Activated CD4-positive, alpha-beta T cell treated with anti-CD3 and anti-CD28 coated beads, Interleukin-2, amount 50 U/mL, for 1 hour (primary cell): ENCODE measurements around the gene TRIM71.
"Not testable (repeated sequence)": the region's sequence is repeated elsewhere in the genome, so short reads cannot be mapped to it uniquely, and the experiment has no call there.

Experiments
- DNase-seq: peaks from one replicate; pipeline ENCODE4 v3.0.0-alpha.2; 2020

TRIM71 gene

GRCh38 chr3:32895701-32896100 is 77.9 kb downstream of the TRIM71 start:
- no peak for DNase-seq

- no peak for DNase-seq
These were observed 78.3 kb downstream of the TRIM71 start for GRCh38 chr3:32896143-32896542.

DNA sequence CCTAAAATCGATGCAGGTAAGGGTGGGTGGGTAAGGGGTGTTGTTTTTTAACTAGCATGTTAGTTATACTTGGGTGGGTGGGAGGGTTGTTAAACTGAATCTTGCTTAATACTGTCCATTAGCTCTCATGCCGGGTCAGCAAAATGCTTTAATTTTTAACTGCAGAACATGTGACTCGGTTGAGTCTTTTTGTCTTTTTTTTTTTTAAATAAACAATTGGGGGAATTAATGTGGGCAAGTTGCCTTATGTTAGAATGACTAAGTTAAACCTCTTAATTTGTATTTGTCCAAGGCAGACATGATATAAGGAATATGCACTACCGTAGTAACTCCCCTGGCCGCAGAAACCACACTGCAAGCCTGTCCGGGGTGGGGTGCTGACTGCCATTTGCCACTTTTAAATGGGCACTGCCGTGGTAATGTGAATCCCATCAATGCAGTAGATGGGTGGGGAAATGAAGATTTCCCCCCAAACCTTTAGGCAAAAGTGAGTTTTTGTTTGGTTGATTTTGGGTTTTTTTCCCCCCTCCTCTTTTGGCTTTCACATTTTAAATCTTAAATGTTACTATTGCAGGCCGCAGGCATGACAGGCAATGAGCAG is 79.3 kb downstream of the TRIM71 start:
- DNase-seq, result no peak

- DNase-seq, result no peak
These were observed 80.3 kb downstream of the TRIM71 start for GRCh38 chr3:32897981-32898623.

DNA sequence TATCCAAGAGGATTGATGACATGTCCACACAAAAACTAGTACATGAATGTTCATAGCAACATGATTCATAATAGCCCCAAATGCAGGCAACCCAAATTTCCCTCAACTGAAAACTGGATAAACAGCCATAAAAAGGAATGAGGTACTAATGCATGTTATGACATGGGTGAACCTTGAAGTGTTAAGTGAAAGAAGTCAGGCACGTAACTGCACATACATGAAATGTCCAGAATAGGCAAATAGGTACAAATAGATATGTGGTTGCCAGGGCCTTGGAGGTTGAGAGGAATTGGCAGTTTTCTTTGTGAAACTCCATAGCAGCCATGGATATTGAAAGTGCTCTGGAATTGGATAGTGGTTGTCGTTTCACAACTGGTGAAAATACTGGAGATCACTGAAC is 81.5 kb downstream of the TRIM71 start:
- no peak for DNase-seq

DNA sequence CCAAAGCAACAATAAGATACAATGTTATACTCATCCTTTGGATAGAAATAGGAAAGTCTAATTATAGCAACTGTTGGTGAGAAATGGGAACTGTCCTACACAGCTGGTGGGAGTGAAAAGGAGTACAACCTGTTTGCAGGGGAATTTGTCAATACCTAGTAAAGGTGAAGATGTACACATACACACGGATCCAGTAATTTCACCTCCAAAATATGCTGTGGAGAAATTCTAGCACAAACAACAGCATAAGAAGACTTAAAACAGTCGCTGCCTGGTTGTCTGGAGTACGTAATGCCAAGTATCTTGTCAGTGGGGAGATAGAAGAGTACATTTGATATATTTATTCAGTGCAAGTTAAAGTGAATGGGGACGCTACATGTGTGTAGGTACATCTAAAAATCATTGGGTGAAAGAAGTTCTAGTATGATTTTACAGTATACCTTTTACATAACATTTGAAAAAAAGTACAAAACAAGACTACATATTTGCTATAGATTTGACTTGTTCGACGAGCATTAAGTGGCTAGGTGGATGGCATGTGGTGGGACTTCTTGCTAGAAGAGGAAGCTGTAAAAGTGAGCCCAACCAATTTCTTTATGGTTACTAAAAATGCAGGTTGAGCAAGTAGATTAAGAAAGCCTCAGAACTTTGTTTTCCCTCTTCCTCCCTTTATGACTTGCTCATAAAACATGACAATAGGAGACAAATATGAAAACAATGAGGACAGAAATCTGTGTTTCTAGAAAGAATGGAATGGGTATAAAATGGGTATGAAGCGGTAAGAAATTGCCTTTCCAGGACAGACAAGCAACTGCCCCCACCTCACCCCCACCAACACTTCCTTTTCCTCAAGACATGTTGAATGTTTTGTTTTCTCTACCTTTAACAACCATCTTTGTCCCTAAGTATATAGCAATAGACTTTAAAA is 83.5 kb downstream of the TRIM71 start:
- no peak for DNase-seq

GRCh38 chr3:32902887-32903371 is 85.1 kb downstream of the TRIM71 start:
- peak; percentile 22 for DNase-seq

DNA sequence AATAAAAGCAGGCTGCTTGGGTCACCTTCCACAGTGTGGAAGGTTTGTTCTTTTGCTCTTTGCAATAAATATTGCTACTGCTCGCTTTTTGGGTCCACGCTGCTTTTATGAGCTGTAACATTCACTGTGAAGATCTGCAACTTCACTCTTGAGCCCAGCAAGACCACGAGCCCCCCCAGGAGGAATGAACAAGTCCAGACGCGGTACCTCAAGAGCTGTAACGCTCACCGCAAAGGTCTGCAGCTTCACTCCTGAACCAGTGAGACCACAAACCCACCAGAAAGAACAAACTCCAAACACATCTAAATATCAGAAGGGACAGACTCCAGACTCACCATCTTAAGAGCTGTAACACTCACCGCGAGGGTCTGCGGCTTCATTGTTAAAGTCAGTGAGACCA is 86.2 kb downstream of the TRIM71 start:
- DNase-seq, result no peak

- no peak for DNase-seq
These were observed 92.2 kb downstream of the TRIM71 start for GRCh38 chr3:32909999-32910398.

- DNase-seq, result no peak
These were observed 93.2 kb downstream of the TRIM71 start for GRCh38 chr3:32910954-32911353.

DNA sequence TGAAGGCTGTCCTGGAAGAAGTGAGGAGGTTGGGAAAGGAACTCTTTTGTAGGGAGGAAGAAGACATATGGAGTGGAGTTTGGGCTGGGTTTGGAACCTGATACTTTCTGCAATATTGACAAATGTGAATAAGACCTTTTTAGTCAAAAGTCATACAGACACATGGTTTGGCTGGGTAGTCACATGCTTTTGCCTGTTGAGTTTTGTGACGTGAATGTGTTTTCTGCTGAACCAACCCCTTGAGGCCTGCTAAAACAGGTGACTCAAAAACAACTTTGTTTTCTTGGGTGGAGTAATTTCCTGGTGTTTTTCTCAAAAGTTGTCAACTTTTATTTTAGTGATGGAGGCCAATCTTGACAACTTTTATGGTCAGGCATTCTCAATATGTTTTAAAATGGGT is 94.2 kb downstream of the TRIM71 start:
- DNase-seq, result no peak

DNA sequence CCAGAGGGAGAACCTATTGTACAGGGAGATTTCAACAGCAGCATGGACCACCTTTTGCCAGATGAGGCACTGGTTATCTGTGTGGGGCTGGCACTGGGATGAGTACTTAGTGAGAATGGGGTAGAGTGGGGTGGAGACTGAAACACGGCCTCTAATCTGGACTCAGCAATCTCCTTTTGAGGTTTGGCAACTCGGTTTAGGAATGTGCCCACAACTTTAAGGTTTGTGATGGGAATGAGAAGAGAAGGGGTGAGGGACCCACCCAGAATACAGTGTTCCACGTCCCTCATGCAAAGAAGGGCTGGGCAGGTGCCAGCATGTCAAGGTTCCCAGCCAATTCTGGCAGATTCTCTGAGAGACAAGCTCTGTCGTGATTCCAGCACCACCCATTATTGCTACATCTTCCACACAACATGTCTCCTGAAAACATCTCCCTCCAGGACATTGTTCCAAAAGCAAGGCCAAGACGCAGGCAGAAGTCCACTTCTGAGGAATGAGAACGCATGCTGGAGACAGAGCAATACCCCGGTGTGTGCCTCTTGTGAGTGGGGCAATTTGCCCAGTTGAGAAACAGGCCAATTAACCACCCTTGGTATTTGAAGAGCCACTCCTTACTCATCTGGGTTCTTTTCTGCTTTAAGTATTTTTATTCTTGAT is 96.1 kb downstream of the TRIM71 start:
- no peak for DNase-seq

DNA sequence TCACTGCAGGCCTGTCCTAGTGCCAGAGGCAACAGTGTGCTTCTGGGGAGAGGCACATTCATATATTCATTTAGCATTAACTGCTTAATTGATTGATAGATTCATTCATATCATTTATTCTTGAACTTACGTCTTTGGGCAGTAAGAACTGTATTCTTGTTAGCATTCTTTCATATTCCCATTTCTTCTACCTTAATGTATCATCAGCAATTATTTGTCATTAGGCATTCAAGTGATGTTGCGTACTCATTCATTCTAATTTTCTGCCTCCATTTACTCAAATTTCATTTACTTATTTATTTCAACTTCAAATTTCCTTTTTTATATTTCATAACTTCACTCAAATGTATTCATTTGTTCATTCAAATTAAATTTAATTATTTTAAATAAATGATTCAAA is 102.1 kb downstream of the TRIM71 start:
- no peak for DNase-seq

DNA sequence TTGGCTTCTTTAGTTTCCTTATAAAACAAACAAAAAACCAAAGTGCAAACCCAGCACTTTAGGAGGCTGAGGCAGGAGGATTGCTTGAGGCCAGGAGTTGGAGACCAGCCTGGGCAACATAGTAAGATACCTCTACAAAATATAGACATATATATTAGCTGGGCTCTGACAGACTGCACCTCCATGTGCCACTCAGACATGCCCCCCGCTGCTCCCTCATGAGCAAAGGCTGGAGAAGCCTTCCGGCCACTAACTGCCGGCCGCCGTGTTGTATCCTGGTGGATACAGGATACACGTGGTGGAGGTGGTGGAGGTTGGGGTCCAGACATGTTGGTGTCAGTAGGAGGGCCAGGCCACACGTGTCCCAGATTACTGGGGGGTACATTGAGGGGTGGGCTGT is 104.3 kb downstream of the TRIM71 start:
- no peak for DNase-seq

- DNase-seq, result no peak
These were observed 112.4 kb downstream of the TRIM71 start for GRCh38 chr3:32930161-32930560.

DNA sequence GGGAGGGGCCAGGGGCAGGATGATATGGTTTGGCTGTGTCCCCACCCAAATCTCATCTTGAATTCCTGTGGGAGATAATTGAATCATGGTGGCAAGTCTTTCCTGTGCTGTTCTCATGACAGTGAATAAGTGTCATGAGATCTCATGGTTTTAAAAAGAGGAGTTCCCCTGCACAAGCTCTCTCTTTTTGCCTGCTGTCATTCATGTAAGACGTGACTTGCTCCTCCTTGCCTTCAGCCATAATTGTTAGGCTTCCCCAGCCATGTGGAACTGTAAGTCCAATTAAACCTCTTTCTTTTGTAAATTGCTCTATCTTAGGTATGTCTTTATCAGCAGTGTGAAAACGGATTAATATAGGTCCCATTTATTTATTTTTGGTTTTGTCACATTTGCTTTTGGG is 113.5 kb downstream of the TRIM71 start:
- not testable (repeated sequence) for DNase-seq

DNA sequence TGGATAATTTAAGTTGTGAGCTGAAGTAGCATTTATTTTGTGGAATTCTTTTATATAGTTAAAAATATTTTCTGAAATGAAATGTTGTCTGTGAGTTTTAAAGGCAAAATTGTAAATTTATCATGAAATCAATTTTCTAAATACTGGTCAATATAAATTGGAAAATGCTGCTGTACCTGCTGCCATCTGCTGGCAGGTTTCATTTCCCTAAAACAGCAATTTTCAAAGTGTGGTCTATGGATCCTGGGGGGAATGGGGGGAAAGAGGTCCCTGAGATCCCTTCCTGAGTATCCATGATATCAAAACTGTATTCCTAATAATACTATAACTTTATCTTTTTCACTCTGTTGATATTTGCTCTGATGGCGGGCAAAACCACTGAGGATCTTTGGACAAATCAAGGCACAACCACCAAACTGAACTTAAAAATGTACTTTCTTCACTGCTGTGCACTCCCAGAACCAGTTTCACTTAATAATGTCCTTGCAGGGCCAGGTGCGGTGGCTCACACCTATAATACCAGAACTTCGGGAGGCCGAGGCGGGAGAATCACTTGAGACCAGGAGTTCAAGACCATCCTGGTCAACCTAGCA is 116.4 kb downstream of the TRIM71 start:
- DNase-seq, result no peak

DNA sequence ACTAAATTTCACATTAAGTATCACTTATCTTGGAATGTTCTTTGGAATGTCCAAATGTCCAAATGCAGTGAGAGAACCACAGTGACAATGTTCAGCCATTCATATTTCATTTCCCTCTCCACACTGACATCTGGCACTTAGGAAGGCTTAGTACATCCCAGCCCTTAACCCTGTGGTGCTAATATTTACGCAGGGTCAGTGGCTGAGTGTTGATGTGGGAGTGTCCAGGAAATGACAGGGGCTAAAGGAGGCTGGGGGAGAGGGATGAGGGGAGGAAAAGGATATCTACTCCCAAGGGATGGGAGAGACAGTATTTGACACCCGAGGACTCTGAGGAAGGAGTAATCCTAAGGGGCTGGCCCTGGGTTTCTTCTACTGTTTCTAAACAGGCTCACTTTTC is 119.5 kb downstream of the TRIM71 start:
- no peak for DNase-seq

DNA sequence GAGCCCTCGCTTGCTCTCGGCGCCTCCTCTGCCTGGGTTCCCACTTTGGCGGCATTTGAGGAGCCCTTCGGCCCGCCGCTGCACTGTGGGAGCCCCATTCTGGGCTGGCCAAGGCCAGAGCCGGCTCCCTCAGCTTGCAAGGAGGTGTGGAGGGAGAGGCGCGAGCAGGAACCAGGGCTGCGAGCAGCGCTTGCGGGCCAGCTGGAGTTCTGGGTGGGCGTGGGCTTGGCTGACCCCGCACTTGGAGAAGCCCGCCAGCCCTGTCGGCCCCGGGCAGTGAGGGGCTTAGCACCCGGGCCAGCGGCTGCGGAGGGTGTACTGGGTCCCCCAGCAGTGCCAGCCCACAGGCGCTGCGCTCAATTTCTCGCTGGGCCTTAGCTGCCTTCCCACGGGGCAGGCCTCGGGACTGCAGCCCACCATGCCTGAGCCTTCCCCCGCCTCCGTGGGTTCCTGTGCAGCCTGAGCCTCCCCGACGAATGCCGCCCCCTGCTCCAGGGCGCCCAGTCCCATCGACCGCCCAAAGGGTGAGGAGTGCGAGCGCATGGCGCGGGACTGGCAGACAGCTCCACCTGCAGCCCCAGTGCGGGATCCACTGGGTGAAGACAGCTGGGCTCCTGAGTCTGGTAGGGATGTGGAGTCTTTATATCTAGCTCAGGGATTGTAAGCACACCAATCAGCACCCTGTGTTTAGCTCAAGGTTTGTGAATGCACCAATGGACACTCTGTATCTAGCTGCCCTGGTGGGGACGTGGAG is 121.9 kb downstream of the TRIM71 start:
- not testable (repeated sequence) for DNase-seq

- no peak for DNase-seq
These were observed 122.9 kb downstream of the TRIM71 start for GRCh38 chr3:32940726-32941125.

DNA sequence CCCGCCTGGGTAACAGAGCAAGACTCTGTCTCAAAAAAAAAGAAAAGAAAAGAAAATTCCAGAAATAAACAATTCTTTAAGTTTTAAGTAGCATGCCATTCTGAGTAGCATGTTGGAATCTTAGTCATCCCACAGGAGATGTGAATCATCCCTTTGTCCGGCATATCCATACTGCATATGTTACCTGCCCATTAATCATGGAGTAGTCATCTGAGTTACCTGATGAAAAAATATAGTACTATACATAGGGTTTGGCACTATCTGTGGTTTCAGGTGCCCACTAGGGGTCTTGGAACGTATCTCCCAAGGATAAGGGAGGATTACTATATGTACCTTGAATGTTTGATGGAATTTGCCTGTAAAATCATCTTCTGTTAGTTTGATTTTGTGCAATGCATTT is 127.3 kb downstream of the TRIM71 start:
- no peak for DNase-seq

- DNase-seq, result not testable (repeated sequence)
These were observed 127.8 kb downstream of the TRIM71 start for GRCh38 chr3:32945598-32945997.
